HCT116 (cell line): ENCODE data around the gene NDC1. TPM values are rescaled to one million over a fixed set of nuclear protein-coding genes. Genes with fewer than 3 reads are reported as not detected.

Experiments
- ATAC-seq: fragments of 200-7000 bp; cut with Tn5 transposase; 2 replicates; pipeline ENCODE4 v1.9.1; 2020; ENCODE audit warnings: mild to moderate bottlenecking, moderate library complexity
- BruUV-seq: library from RNA; stranded (reverse); fragments of 400-500 nt; replicated peaks from 2 replicates; lab custom pipeline; 2021; lab: Mats Ljungman, UMichigan
- CTCF ChIA-PET: fragments of 300-600 bp; sonication (Branson Sonifier 250); formaldehyde crosslinking; loops from one replicate; lab custom pipeline; 2021; ENCODE audit warnings: antibody characterized with exemption; lab: Charles Lee
- POLR2A ChIA-PET: fragments of 300-600, 350-600 bp; sonication (Branson Sonifier 250); formaldehyde crosslinking; loops from one replicate; lab custom pipeline; 2021; ENCODE audit warnings: antibody characterized with exemption; lab: Charles Lee
- RAD21 ChIA-PET, 2 experiments: fragments of 300-600 bp; sonication (Branson Sonifier 250); formaldehyde crosslinking; loops; one replicate each; lab custom pipeline; 2023; ENCODE audit warnings: low total read pairs in 2 of 2; ENCODE audit not compliant: uncharacterized antibody in 2 of 2, unreplicated experiment in 2 of 2, low non-redundant PET in 1 of 2; lab: Charles Lee
- DNase-seq: peaks from one replicate; pipeline ENCODE4 v3.0.0-alpha.2; 2010; ENCODE audit warnings: low read depth, low spot score
- H2AFZ ChIP-seq: fragments of 200-600 bp; shearing (Covaris generic), sonication (generic); 2 replicates; pipeline ENCODE4 v1.6.1; 2017; ENCODE audit warnings: low read depth, mixed run types, mixed read lengths, antibody characterized with exemption, low read length; ENCODE audit not compliant: poor library complexity, severe bottlenecking
- H3K27ac ChIP-seq: 2 replicates; pipeline ENCODE4 v1.5.1; 2012; ENCODE audit warnings: low read depth, low read length
- H3K27me3 ChIP-seq: fragments of 200-600 bp; sonication (generic); 2 replicates; pipeline ENCODE4 v1.6.1; 2016; ENCODE audit warnings: mixed run types, low read length, mixed read lengths; ENCODE audit not compliant: insufficient read depth
- H3K36me3 ChIP-seq, 2 experiments: fragments of 200-500 bp in 1 of 2; fragments of 200-600 bp in 1 of 2; sonication (Bioruptor generic) in 1 of 2; sonication (generic) in 1 of 2; 2 replicates each; pipeline versions ENCODE4 v1.5.1 to v1.6.1; 2014 to 2016; ENCODE audit warnings: low read length in 2 of 2, inconsistent platforms in 1 of 2, mixed read lengths in 1 of 2, mixed run types in 1 of 2; ENCODE audit not compliant: insufficient read depth in 2 of 2, control insufficient read depth in 1 of 2
- H3K4me1 ChIP-seq, 2 experiments: fragments of 200-600 bp in 1 of 2; sonication (generic) in 1 of 2; 2 replicates each; pipeline versions ENCODE4 v1.5.1 to v1.6.1; 2012 to 2017; ENCODE audit warnings: low read length in 2 of 2, inconsistent platforms in 1 of 2, mild to moderate bottlenecking in 1 of 2, mixed read lengths in 1 of 2, mixed run types in 1 of 2, moderate library complexity in 1 of 2; ENCODE audit not compliant: insufficient read depth in 2 of 2, control insufficient read depth in 1 of 2
- H3K4me2 ChIP-seq: fragments of 200-600 bp; sonication (generic); 2 replicates; pipeline ENCODE4 v1.6.1; 2017; ENCODE audit warnings: mixed run types, low read length, mixed read lengths
- H3K4me3 ChIP-seq, 2 experiments: fragments of 200-600 bp in 1 of 2; sonication (generic) in 1 of 2; replicated peaks in 1 of 2; 2 replicates each; pipeline ENCODE4 v1.5.1; 2011 to 2016; ENCODE audit warnings: low read length in 2 of 2, control low read depth in 1 of 2, low read depth in 1 of 2, mild to moderate bottlenecking in 1 of 2, mixed read lengths in 1 of 2, mixed run types in 1 of 2
- H3K79me2 ChIP-seq: fragments of 200-600 bp; sonication (generic); 2 replicates; pipeline ENCODE4 v1.6.1; 2017; ENCODE audit warnings: mild to moderate bottlenecking, mixed run types, low read length, moderate library complexity, mixed read lengths; ENCODE audit not compliant: insufficient read depth
- H3K9ac ChIP-seq: fragments of 200-600 bp; sonication (generic); 2 replicates; pipeline ENCODE4 v1.6.1; 2016; ENCODE audit warnings: low read length, mixed read lengths
- H3K9me2 ChIP-seq: fragments of 200-600 bp; sonication (generic), shearing (Covaris generic); 2 replicates; pipeline ENCODE4 v1.6.1; 2017; ENCODE audit warnings: mixed run types, mild to moderate bottlenecking, moderate library complexity; ENCODE audit not compliant: insufficient read depth
- H3K9me3 ChIP-seq, 2 experiments: fragments of 200-500 bp in 1 of 2; fragments of 200-600 bp in 1 of 2; sonication (Bioruptor generic) in 1 of 2; sonication (generic) in 1 of 2; 2 replicates each; pipeline ENCODE4 v1.6.1; 2014 to 2017; ENCODE audit warnings: low read length in 2 of 2, mixed read lengths in 2 of 2, inconsistent platforms in 1 of 2, low read depth in 1 of 2, mild to moderate bottlenecking in 1 of 2, mixed run types in 1 of 2, moderate library complexity in 1 of 2; ENCODE audit not compliant: control insufficient read depth in 1 of 2, insufficient read depth in 1 of 2
- H4K20me1 ChIP-seq: fragments of 200-600 bp; sonication (generic), shearing (Covaris generic); 2 replicates; pipeline ENCODE4 v1.6.1; 2017; ENCODE audit warnings: mixed run types, mild to moderate bottlenecking, moderate library complexity; ENCODE audit not compliant: insufficient read depth
- CBX3 ChIP-seq: IDR thresholded peaks from 2 replicates; pipeline ENCODE4 v1.6.1; 2012; ENCODE audit warnings: low read depth
- ELF1 ChIP-seq: IDR thresholded peaks from 2 replicates; pipeline ENCODE4 v1.6.1; 2012; ENCODE audit warnings: low read depth, borderline replicate concordance
- EZH2phosphoT487 ChIP-seq: fragments of 200-600 bp; IDR thresholded peaks from 2 replicates; pipeline ENCODE4 v1.6.1; 2018; ENCODE audit warnings: antibody characterized with exemption, borderline replicate concordance
- FOSL1 ChIP-seq: IDR thresholded peaks from 2 replicates; pipeline ENCODE4 v1.6.1; 2012; ENCODE audit warnings: low read depth
- JUND ChIP-seq: IDR thresholded peaks from 2 replicates; pipeline ENCODE4 v1.6.1; 2012
- POLR2A ChIP-seq: IDR thresholded peaks from 2 replicates; pipeline ENCODE4 v1.7.0; 2011; ENCODE audit warnings: borderline replicate concordance; ENCODE audit not compliant: insufficient read depth, insufficient read length; ENCODE audit errors: extremely low read depth
- SIN3A ChIP-seq: IDR thresholded peaks from 2 replicates; pipeline ENCODE4 v1.6.1; 2012; ENCODE audit warnings: low read depth
- YY1 ChIP-seq: IDR thresholded peaks from 2 replicates; pipeline ENCODE4 v1.6.1; 2011; ENCODE audit warnings: low read length, low read depth, moderate library complexity, mild to moderate bottlenecking; ENCODE audit not compliant: insufficient replicate concordance; ENCODE audit errors: extremely low read depth
- ZFX ChIP-seq: fragments of 450-650 bp; IDR thresholded peaks from 2 replicates; pipeline ENCODE4 v1.6.1; 2017
- intact Hi-C: fragments of 100-400 bp; cut with micrococcal nuclease; formaldehyde crosslinking; loops from 2 replicates; pipeline ENCODE4 v1.10.0; 2022
- total RNA-seq: library from RNA; stranded (reverse); gene quantifications from one replicate; pipeline ENCODE4 v1.2.1, GENCODE V29; 2021; ENCODE audit not compliant: unreplicated experiment
- TF ChIP-seq, protein P1 (sequence below): IDR thresholded peaks from 2 replicates; pipeline ENCODE4 v1.6.1; 2011; ENCODE audit warnings: mild to moderate bottlenecking, low read length, moderate library complexity; ENCODE audit not compliant: insufficient replicate concordance; ENCODE audit errors: extremely low read depth

The NDC1 gene
- total RNA-seq, 1 experiment from 2014 or later: 54.7 TPM

DNA sequence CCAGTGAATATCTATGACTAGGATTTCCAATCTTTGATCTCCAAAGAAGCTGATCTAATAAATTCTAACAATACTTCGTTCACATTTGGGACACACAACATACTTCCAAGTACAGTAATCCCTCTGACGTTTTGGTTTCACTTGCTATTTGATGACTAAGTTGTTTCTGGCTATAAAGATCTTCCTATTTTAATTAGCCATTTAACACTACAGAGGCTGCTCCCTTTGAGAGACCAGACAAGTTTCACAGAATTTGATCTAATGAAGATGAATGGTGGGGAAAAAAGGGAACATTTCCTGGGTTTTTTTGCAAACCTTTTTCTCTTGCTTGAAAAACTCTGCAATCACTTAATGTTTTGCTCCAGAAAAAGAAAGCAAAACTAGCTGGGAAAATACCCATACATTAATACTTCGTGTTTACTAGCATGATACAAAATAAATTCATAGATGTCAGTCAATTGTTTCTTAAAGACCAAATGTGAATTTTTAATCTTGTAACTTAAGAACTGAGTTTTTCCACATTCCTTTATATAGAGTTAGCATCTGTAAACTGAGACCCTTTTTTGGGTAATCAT lies 71.2 kb downstream of the NDC1 start:
- Histone ChIP-seq H4K20me1 (0 out of 2 replicates have a peak, but pooled peaks cover 3% of the 10 kb centered on the region), H3K79me2 (no peaks in the 10 kb centered on the region), H3K9ac (no peak overlapping the region), H3K36me3 (peaks cover 10 to 23% of the 10 kb centered on the region in 2 experiments; a peak in 2 of 4 replicates), H2AFZ (no peak overlapping the region), H3K9me3 (no peaks in the 10 kb centered on the region), H3K4me3 (no peak overlapping the region), H3K4me1 (no peaks in the 10 kb centered on the region), H3K27me3 (no peaks in the 10 kb centered on the region), H3K4me2 (no peak overlapping the region), H3K9me2 (no peaks in the 10 kb centered on the region), H3K27ac (no peak overlapping the region)
- intact Hi-C loops: loop anchor here (5.0 kb wide), 1 partner anchor 280 kb away; no protein-coding TSS in a partner anchor
- CTCF ChIA-PET: interaction anchor here (1.0 kb wide), 1 partner anchor 13 kb away, joined by 4 read pairs; no protein-coding TSS in a partner anchor
- TF ChIP-seq YY1 (no peak), CBX3 (no peak), POLR2A (no peak), ZFX (no peak), JUND (no peak), SIN3A (no peak), ELF1 (no peak), FOSL1 (no peak), EZH2phosphoT487 (no peak)
- TF ChIP-seq, protein P1, sequence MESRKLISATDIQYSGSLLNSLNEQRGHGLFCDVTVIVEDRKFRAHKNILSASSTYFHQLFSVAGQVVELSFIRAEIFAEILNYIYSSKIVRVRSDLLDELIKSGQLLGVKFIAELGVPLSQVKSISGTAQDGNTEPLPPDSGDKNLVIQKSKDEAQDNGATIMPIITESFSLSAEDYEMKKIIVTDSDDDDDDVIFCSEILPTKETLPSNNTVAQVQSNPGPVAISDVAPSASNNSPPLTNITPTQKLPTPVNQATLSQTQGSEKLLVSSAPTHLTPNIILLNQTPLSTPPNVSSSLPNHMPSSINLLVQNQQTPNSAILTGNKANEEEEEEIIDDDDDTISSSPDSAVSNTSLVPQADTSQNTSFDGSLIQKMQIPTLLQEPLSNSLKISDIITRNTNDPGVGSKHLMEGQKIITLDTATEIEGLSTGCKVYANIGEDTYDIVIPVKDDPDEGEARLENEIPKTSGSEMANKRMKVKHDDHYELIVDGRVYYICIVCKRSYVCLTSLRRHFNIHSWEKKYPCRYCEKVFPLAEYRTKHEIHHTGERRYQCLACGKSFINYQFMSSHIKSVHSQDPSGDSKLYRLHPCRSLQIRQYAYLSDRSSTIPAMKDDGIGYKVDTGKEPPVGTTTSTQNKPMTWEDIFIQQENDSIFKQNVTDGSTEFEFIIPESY: no peak
- no TSS peak for BruUV-seq
- RAD21 ChIA-PET: no interaction called here
- DNase-seq: no peak
- ATAC-seq: no peak
- POLR2A ChIA-PET: no interaction called here
